Raji (cell line): ENCODE measurements around the gene OR5B12.

ENCODE experiments used
- POLR2A ChIP-seq: IDR thresholded peaks from 2 replicates; pipeline ENCODE4 v1.6.1; 2011; ENCODE audit warnings: low read depth, low read length, control low read depth; ENCODE audit not compliant: insufficient read depth

OR5B12 gene

DNA sequence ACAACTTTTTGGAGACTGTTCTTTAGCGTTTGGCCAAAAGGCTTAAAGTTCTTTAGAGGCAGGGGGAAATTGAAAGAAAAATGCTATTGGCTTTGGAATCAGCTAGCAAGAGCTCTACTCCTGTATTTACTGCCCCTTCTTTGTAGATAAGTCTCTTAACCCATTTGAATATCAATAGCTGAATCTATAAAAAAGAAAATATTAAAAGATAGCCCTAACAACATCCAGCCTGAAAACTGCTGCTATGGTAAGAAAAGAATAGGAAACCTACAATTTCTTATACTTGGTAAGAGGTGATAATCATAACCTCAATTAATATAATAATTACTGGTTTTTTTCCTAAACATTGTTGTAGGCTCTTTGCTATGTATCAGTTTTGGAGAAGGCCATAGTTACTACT is at the start of gene OR5B12:
TSS of gene OR5B12 (minus strand) at position 101 of the 400 bp plus-strand sequence. CDS start 2,085 bp downstream, outside the sequence.
- no peak for TF ChIP-seq POLR2A

- no peak for TF ChIP-seq POLR2A
Measured at GRCh38 chr11:58490827-58491226, 48.8 kb upstream of the OR5B12 start.

- TF ChIP-seq POLR2A = no peak
Measured at GRCh38 chr11:58487170-58487569, 45.1 kb upstream of the OR5B12 start.

GRCh38 chr11:58485961-58486360 is 43.9 kb upstream of the OR5B12 start:
- no peak for TF ChIP-seq POLR2A

- TF ChIP-seq POLR2A = no peak
Measured at GRCh38 chr11:58471892-58472291, 29.9 kb upstream of the OR5B12 start.

GRCh38 chr11:58466293-58466692 is 24.3 kb upstream of the OR5B12 start:
- no peak for TF ChIP-seq POLR2A

GRCh38 chr11:58465690-58466089 is 23.7 kb upstream of the OR5B12 start:
- no peak for TF ChIP-seq POLR2A

DNA sequence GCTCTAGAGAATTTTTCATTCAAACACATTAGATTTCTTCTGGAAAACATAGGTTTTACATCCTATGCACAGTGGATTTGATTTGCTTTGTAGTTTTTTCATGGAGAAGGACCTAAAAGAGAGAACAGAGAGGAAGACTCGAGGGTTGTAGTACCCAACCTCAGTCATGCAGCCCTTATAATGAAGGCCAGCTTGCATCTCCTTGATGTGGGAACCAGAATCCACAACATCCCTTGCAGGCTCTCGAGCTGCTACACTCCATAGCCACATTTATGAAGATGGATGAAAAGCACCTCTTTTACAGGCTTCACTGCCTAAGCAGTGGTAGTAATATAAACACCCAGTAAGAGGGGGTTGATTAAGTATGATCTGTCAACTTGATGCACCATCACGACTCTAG is 9.5 kb upstream of the OR5B12 start:
- no peak for TF ChIP-seq POLR2A

DNA sequence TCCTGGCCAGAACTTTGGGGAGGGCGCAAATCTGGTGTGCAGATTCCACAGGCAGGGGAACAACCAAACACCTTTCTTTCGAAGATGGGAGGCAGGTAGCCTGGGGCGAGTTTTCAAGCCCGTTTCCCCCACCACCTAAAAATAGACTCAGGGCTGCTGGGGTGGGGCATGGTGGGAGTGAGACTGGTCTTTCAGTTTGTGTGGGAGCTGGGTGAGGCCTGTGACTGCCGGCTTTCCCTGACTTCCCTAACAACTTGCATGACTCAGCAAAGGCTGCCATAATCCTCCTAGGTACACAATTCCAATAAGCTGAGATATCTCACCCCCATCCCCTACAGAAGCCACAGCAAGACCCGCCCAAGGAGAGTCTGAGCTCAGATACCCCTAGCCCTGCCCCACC is 4.3 kb upstream of the OR5B12 start:
- TF ChIP-seq POLR2A = no peak

GRCh38 chr11:58444300-58444699 is 2.3 kb upstream of the OR5B12 start:
- TF ChIP-seq POLR2A = no peak

DNA sequence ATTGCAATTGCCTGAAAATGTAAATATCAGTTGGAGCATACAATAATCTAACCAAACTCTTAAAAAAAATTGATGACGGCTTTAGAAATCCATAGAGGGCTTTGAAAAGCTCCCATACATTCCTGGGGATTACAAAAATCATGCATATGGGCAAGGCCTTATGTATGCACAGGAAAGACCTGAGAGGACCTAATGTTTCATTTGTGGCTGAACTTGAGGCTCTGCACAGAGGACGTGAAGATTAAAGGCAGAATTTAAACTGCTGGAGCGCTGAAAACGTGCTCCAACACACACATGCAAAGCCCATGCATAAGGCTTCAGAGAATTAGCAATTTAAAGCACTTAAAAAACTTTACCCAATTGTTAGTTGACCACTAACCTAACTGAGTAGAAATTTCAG is 3.5 kb downstream of the OR5B12 start:
- TF ChIP-seq POLR2A = no peak

DNA sequence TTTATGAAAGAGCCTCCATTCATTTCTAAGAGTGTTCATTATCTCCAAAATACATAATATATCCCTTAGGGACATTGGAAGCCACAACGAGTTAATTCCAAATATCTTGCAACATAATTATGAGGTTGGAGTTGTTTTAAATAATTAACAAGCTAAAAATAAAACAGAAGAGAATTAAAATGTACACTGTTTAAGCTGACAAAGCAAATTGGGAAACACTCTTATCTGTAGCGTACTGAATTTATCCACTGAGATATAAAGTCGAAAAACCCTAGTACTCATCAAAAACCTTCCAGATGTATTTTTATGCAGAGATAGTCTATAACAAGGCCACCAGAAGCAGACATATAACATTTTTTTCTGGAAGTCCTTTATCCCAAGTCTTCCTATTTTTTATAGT is 7.8 kb downstream of the OR5B12 start:
- no peak for TF ChIP-seq POLR2A

GRCh38 chr11:58433638-58434203 is 8.3 kb downstream of the OR5B12 start:
- no peak for TF ChIP-seq POLR2A

DNA sequence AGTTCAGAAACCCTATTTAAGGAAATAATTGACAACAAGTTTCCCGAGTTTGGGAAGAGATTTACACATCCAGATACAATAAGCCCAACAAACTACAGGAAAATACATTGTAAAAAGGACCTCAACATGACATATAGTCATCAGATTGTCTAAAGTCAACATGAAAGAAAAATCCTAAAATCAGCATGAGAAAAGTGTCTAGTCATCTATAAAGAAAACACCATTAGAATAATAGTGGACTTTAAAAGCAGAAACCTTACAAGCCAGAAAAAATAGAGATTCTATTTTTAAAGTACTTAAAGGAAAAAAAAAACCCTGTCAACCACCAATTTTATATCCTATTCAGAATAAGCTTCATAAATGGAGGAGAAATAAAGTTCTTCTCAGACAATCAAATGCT is 12.8 kb downstream of the OR5B12 start:
- no peak for TF ChIP-seq POLR2A

GRCh38 chr11:58428021-58428420 is 14.0 kb downstream of the OR5B12 start, which contains the start of gene OR5B2:
Gene OR5B2 (minus strand): TSS chr11:58428121. CDS start chr11:58423261, 4,860 bp downstream.
- no peak for TF ChIP-seq POLR2A

- no peak for TF ChIP-seq POLR2A
Measured at GRCh38 chr11:58406774-58407173, 35.3 kb downstream of the OR5B12 start, which contains the start of gene OR5B3. Gene OR5B3 (minus strand): TSS chr11:58406874. CDS start chr11:58403409, 3,465 bp downstream.

DNA sequence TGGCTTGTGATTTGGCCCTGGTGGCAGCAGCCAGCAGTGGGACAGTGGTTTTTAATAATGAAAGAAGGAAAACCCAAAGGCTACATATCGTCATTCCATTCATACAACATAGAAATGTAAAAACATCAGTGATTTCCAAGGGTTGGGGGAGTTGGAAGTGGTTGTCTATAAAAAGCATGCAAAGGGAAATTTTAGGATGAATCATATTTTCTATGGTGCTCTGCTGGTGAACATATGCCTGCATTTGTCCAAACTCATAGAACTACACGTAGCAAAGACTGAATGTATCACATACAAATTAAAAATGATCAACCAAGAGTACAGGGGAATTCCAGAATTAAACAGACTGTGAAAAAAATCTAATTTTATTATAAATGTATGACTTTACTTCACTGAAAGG is 46.5 kb downstream of the OR5B12 start:
- no peak for TF ChIP-seq POLR2A
